Lower lobe of right lung (tissue), 2 donors: ENCODE data around the gene ZSWIM4. TPM values are rescaled to one million over a fixed set of nuclear protein-coding genes. Genes with fewer than 3 reads are reported as not detected.

ENCODE experiments used
- ATAC-seq, 2 donors: fragments of 200-7000 bp; cut with Tn5 transposase; one replicate each; pipeline ENCODE4 v1.9.1; 2020 to 2022; ENCODE audit warnings: mild to moderate bottlenecking in 2 of 2, moderate library complexity in 2 of 2
- DNase-seq: peaks from one replicate; pipeline ENCODE4 v3.0.0-alpha.2; 2020
- H3K27ac ChIP-seq: fragments of 200-600 bp; one replicate; pipeline ENCODE4 v1.8.0; 2022
- H3K27me3 ChIP-seq: fragments of 200-600 bp; one replicate; pipeline ENCODE4 v1.8.0; 2022; ENCODE audit warnings: low read depth
- H3K36me3 ChIP-seq: fragments of 200-600 bp; one replicate; pipeline ENCODE4 v1.8.0; 2022; ENCODE audit warnings: mild to moderate bottlenecking
- H3K4me1 ChIP-seq: fragments of 200-600 bp; one replicate; pipeline ENCODE4 v1.8.0; 2022
- H3K4me3 ChIP-seq: fragments of 200-600 bp; one replicate; pipeline ENCODE4 v1.8.0; 2022; ENCODE audit warnings: mild to moderate bottlenecking
- H3K9me3 ChIP-seq: fragments of 200-600 bp; one replicate; pipeline ENCODE4 v1.8.0; 2022
- CTCF ChIP-seq: fragments of 200-600 bp; IDR thresholded peaks from one replicate; pipeline ENCODE4 v1.8.0; 2022; ENCODE audit warnings: antibody characterized with exemption, mild to moderate bottlenecking
- intact Hi-C: fragments of 100-400 bp; cut with DNase I; formaldehyde crosslinking; loops from one replicate; pipeline ENCODE4 v1.11.0; 2022
- total RNA-seq: library from RNA; stranded (reverse); fragmentation: NEBNext Ultra II Directional; extraction: Animal tissue kit (Norgen Biotek cat#: 25700); gene quantifications from one replicate; pipeline ENCODE4 v1.2.1, GENCODE V29; 2021
- donor health status: DM: no; HTN: yes; CAD: no; lungs with severe emphysema.

Gene ZSWIM4
- total RNA-seq, 1 donor from 2014 or later: 7.4 TPM

- no peak for TF ChIP-seq CTCF
- H3K4me3 ChIP-seq: peak overlapping the region; percentile 68
- peaks cover 34% of the 10 kb centered on the region for H3K4me1 ChIP-seq
- DNase-seq: no peak
- ATAC-seq: no peak
- no peak overlapping the region for H3K27ac ChIP-seq
- intact Hi-C loops: loop anchor here (10.0 kb wide), 1 partner anchor 80 kb away; no protein-coding TSS in a partner anchor
- no peaks in the 10 kb centered on the region for H3K9me3 ChIP-seq
- H3K36me3 ChIP-seq: no peaks in the 10 kb centered on the region
- H3K27me3 ChIP-seq: no peaks in the 10 kb centered on the region
Measured at GRCh38 chr19:13864667-13865570, 69.7 kb downstream of the ZSWIM4 start.

- no peak for DNase-seq
- no peaks in the 10 kb centered on the region for H3K27me3 ChIP-seq
Measured at GRCh38 chr19:13865571-13866462, 70.6 kb downstream of the ZSWIM4 start.

GRCh38 chr19:13866463-13867046, 71.3 kb downstream of the ZSWIM4 start:
- Histone ChIP-seq H3K4me3 (peak overlapping the region; percentile 68), H3K27me3 (no peaks in the 10 kb centered on the region), H3K36me3 (no peaks in the 10 kb centered on the region), H3K4me1 (peaks cover 25% of the 10 kb centered on the region), H3K27ac (no peak overlapping the region), H3K9me3 (no peaks in the 10 kb centered on the region)
- ATAC-seq (no peak), DNase-seq (no peak)
- intact Hi-C loops: loop anchor here (10.0 kb wide), 1 partner anchor 82 kb away; no protein-coding TSS in a partner anchor
- no peak for TF ChIP-seq CTCF

More at GRCh38 chr19:13865571-13866462, 70.6 kb downstream of the ZSWIM4 start:
- ATAC-seq: no peak
- Histone ChIP-seq H3K4me1 (peaks cover 33% of the 10 kb centered on the region), H3K9me3 (no peaks in the 10 kb centered on the region), H3K27ac (peak overlapping the region; percentile 67), H3K36me3 (no peaks in the 10 kb centered on the region), H3K4me3 (peak overlapping the region; percentile 68)
- no peak for TF ChIP-seq CTCF
- intact Hi-C loops: loop anchor here (10.0 kb wide), 1 partner anchor 81 kb away; no protein-coding TSS in a partner anchor

- H3K27me3 ChIP-seq: no peaks in the 10 kb centered on the region
- H3K4me1 ChIP-seq: peaks cover 12% of the 10 kb centered on the region
- no peak overlapping the region for H3K27ac ChIP-seq
- ATAC-seq (no peak), DNase-seq (no peak)
- H3K9me3 ChIP-seq: no peaks in the 10 kb centered on the region
- TF ChIP-seq CTCF: no peak
- no peak overlapping the region for H3K4me3 ChIP-seq
- intact Hi-C loops: loop anchor here (10.0 kb wide), 1 partner anchor 84 kb away; no protein-coding TSS in a partner anchor
- no peaks in the 10 kb centered on the region for H3K36me3 ChIP-seq
Measured at GRCh38 chr19:13868663-13869062, 73.4 kb downstream of the ZSWIM4 start.

- H3K27ac ChIP-seq: no peak overlapping the region
- H3K9me3 ChIP-seq: no peaks in the 10 kb centered on the region
- DNase-seq: no peak
- intact Hi-C loops: loop anchor here (10.0 kb wide), 1 partner anchor 84 kb away; no protein-coding TSS in a partner anchor
- ATAC-seq: no peak
- H3K4me1 ChIP-seq: peaks cover 6% of the 10 kb centered on the region
- no peaks in the 10 kb centered on the region for H3K36me3 ChIP-seq
- H3K4me3 ChIP-seq: no peak overlapping the region
- TF ChIP-seq CTCF: no peak
- H3K27me3 ChIP-seq: no peaks in the 10 kb centered on the region
Measured at GRCh38 chr19:13869281-13869680, 74.0 kb downstream of the ZSWIM4 start.
